Sigmoid colon (tissue), 7 donors: ENCODE results near the gene POLDIP2. TPM values are rescaled to one million over a fixed set of nuclear protein-coding genes. Genes with fewer than 3 reads are reported as not detected.
A peak's percentile ranks its signal among the peaks of the same experiment; 100 is the strongest.

Source experiments
- DNase-seq: peaks from one replicate; pipeline ENCODE4 v3.0.0-alpha.2; 2019
- H3K27ac ChIP-seq, 4 donors: fragments of 200-600 bp; sonication (generic); one replicate each; pipeline ENCODE4 v1.5.1; 2016 to 2019; ENCODE audit warnings: mild to moderate bottlenecking in 1 of 4
- H3K27me3 ChIP-seq, 3 donors: fragments of 200-600 bp; sonication (generic); one replicate each; pipeline ENCODE4 v1.5.1; 2019; ENCODE audit warnings: mild to moderate bottlenecking in 1 of 3
- H3K36me3 ChIP-seq, 4 donors: fragments of 200-600 bp; sonication (generic); one replicate each; pipeline ENCODE4 v1.5.1; 2016 to 2019
- H3K4me1 ChIP-seq, 4 donors: fragments of 200-600 bp; sonication (generic); one replicate each; pipeline ENCODE4 v1.5.1; 2017 to 2019
- H3K4me3 ChIP-seq, 4 donors: fragments of 200-600 bp; sonication (generic); one replicate each; pipeline ENCODE4 v1.5.1; 2017 to 2019; ENCODE audit warnings: mild to moderate bottlenecking in 2 of 4, moderate library complexity in 1 of 4
- H3K9me3 ChIP-seq, 4 donors: fragments of 200-600 bp in 3 of 4; sonication (generic) in 3 of 4; one replicate each; pipeline versions ENCODE4 v1.5.1 to v1.6.1; 2013 to 2019
- CTCF ChIP-seq, 4 experiments: fragments of 450-650 bp in 3 of 4; fragments of 200-600 bp in 1 of 4; IDR thresholded peaks; one replicate each; pipeline ENCODE4 v1.5.1; 2016 to 2019; ENCODE audit warnings: antibody characterized with exemption in 4 of 4, mild to moderate bottlenecking in 3 of 4, moderate library complexity in 2 of 4
- EP300 ChIP-seq, 4 donors: sonication (generic); formaldehyde crosslinking; IDR thresholded peaks; one replicate each; pipeline ENCODE4 v1.6.1; 2017; ENCODE audit warnings: antibody characterized with exemption in 4 of 4
- POLR2A ChIP-seq, 2 donors: fragments of 450-650 bp; IDR thresholded peaks; one replicate each; pipeline ENCODE4 v1.6.1; 2016; ENCODE audit warnings: antibody characterized with exemption in 2 of 2, mild to moderate bottlenecking in 2 of 2, moderate library complexity in 2 of 2
- POLR2AphosphoS5 ChIP-seq, 4 donors: sonication (generic); formaldehyde crosslinking; IDR thresholded peaks; one replicate each; pipeline ENCODE4 v1.6.1; 2017; ENCODE audit warnings: antibody characterized with exemption in 4 of 4
- WGBS, 2 donors: extraction: QIAGEN DNeasy Blood & Tissue Kit; methylation state at CpG; one replicate each; pipeline ENCODE4 v1.1.7; 2013; 5-methylcytosine and 5-hydroxymethylcytosine counted together
- intact Hi-C: fragments of 100-400 bp; cut with DNase I; formaldehyde crosslinking; loops from one replicate; pipeline ENCODE4 v1.15.1; 2023
- polyA plus RNA-seq, 3 donors: library from polyadenylated mRNA; stranded (reverse); fragments of 200-250 nt; gene quantifications; one replicate each; pipeline ENCODE4 v1.2.3, GENCODE V29; 2013
- total RNA-seq, 4 donors: library from RNA; depleted of rRNA; stranded (reverse); fragments of >200 nt; gene quantifications; one replicate each; pipeline ENCODE4 v1.1.0, GENCODE V29; 2016
- donor health status: healthy with polysubstance abuse.
- donor health status: Bipolar disorder and iron deficiency.
- donor health status: healthy.

The POLDIP2 gene
- total and polyA plus RNA-seq, 7 donors = 55.8 to 80.5 (median 65.6) TPM

DNA sequence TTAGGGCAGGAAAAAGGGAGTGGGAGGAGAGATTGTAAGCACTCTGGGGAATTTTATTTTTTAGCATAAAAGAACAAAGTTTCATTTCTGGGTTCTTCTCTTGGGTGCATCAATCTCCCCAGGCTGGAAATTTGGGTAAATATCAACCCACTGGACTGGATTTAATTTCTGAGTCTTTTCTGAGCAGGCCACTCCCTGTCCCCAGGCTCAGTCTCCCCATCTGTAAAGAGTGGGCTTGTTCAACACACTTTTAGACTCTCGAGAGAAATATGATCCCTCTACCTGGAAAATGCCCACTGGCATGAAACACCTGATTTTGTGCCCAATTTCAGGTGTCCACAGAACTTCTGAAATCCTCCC, 13.4 kb upstream of the POLDIP2 start:
- TF ChIP-seq EP300 (IDR thresholded peaks at IDR 0.05) (no peak), POLR2AphosphoS5 (IDR thresholded peaks at IDR 0.05) (no peak), POLR2A (IDR thresholded peaks at IDR 0.05) (no peak), CTCF (IDR thresholded peaks at IDR 0.05) (no peak)
- intact Hi-C loops = no loop called here
- 56 to 76% methylated on average over 1 of the region's 1 CpG for WGBS, 2 donors
- no peak for DNase-seq
- Histone ChIP-seq H3K36me3 (no peaks in the 10 kb centered on the region), H3K27ac (peak overlapping the region; percentile 76 to 82 (median 79)), H3K27me3 (no peaks in the 10 kb centered on the region), H3K9me3 (no peaks in the 10 kb centered on the region), H3K4me1 (peaks cover 0 to 31% (median 29%) of the 10 kb centered on the region in 4 donors), H3K4me3 (peak overlapping the region in 2 of 4 donors; percentile 62 to 64)

- WGBS, 2 donors = 34 to 43% methylated on average over 8 of the region's 8 CpGs
- no peak for TF ChIP-seq CTCF (IDR thresholded peaks at IDR 0.05)
- TF ChIP-seq POLR2A (IDR thresholded peaks at IDR 0.05) = no peak
- TF ChIP-seq POLR2AphosphoS5 (IDR thresholded peaks at IDR 0.05) = no peak
- TF ChIP-seq EP300 (IDR thresholded peaks at IDR 0.05) = no peak
- Histone ChIP-seq H3K27me3 (no peaks in the 10 kb centered on the region), H3K27ac (peak within 1 kb of the TSS; percentile 76 to 82 (median 79)), H3K9me3 (no peaks in the 10 kb centered on the region), H3K36me3 (no peaks in the 10 kb centered on the region), H3K4me1 (peaks cover 0 to 31% (median 29%) of the 10 kb centered on the region in 4 donors), H3K4me3 (peak within 1 kb of the TSS in 3 of 4 donors; percentile 62 to 66 (median 64))
- no peak for DNase-seq
- intact Hi-C loops = no loop called here
Observed at GRCh38 chr17:28370035-28370743, 12.9 kb upstream of the POLDIP2 start, which contains the start of gene VTN. Gene VTN, minus strand, starts transcription at chr17:28370307. Its CDS starts 104 bp downstream, at chr17:28370203.

DNA sequence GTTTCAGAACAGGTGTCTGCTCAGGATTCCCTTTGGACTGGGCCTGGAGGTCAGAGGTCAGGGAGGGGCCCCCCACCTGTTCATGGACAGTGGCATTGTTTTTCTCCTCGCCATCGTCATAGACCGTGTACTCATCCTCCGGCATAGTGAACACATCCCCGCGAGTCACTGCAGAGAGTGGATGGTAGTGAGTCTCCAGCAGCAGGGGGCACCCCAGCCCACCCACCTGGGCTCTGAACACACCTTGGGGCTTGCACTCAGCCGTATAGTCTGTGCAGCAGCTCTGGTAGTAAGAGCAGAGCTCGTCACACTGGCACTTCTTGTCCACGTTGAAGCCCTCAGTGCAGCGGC, 12.3 kb upstream of the POLDIP2 start:
- no peaks in the 10 kb centered on the region for H3K27me3 ChIP-seq
- no peak for DNase-seq
- no peak for TF ChIP-seq EP300 (IDR thresholded peaks at IDR 0.05)
- no peak for TF ChIP-seq POLR2A (IDR thresholded peaks at IDR 0.05)
- no peak for TF ChIP-seq CTCF (IDR thresholded peaks at IDR 0.05)
- no peak for TF ChIP-seq POLR2AphosphoS5 (IDR thresholded peaks at IDR 0.05)
- intact Hi-C loops = no loop called here
- H3K4me1 ChIP-seq = peaks cover 0 to 31% (median 29%) of the 10 kb centered on the region in 4 donors
- WGBS, 2 donors = 72 to 80% methylated on average over 10 of the region's 10 CpGs
- no peak overlapping the region for H3K4me3 ChIP-seq
- peak overlapping the region in 1 of 4 donors; percentile 82 for H3K27ac ChIP-seq
- H3K9me3 ChIP-seq = no peaks in the 10 kb centered on the region
- H3K36me3 ChIP-seq = peaks cover 0 to 4% (median 2%) of the 10 kb centered on the region in 4 donors

DNA sequence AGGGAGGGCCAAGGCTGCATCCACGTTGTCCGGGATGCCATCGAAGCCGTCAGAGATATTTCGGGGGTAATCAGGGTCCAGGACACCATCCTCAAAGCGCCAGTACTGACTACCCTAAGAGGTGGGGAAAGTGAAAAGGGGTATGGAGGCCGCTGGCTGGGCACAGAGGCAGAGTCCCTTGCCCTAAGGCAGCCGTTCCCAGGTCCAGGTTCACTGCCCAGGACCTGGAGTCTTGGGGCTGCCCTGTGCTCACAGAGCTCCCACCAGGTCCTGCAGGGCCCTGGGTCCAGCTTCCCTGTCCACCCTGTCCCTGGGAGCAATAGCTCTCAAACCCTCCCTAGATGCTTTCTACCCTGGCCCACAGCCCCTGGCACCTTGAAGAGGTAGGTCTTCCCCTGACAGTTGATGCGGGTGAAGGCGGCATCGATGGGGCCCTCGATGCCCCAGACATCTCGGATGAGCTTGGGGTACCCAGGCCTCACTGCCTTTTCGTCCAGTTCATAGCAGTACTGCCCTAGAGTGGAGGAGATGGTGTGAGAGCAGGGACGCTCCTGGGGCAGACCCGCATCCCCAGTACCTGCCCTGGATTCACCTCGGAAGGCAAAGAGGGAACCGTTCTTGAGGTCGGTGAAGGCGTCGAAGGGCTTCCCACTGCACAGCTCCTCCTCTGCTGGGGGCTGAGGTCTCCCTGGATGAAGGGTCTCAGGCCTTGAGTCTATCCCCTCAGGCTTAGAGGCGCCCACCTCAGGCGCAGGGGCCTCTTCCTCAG, 11.8 kb upstream of the POLDIP2 start:
- intact Hi-C loops = no loop called here
- Histone ChIP-seq H3K9me3 (no peaks in the 10 kb centered on the region), H3K27ac (no peak overlapping the region), H3K27me3 (no peaks in the 10 kb centered on the region), H3K36me3 (peaks cover 0 to 9% (median 4%) of the 10 kb centered on the region in 4 donors), H3K4me3 (no peak overlapping the region), H3K4me1 (peaks cover 0 to 31% (median 29%) of the 10 kb centered on the region in 4 donors)
- TF ChIP-seq POLR2AphosphoS5 (IDR thresholded peaks at IDR 0.05) = no peak
- no peak for TF ChIP-seq POLR2A (IDR thresholded peaks at IDR 0.05)
- TF ChIP-seq EP300 (IDR thresholded peaks at IDR 0.05) = no peak
- TF ChIP-seq CTCF (IDR thresholded peaks at IDR 0.05) = no peak
- no peak for DNase-seq
- 93 to 94% methylated on average over 23 of the region's 23 CpGs for WGBS, 2 donors
